HL-60 (cell line): ENCODE data around the gene IL18.

Experiments
- DNase-seq, 2 experiments: peaks; one replicate each; pipeline ENCODE4 v3.0.0-alpha.2; 2010 to 2020; ENCODE audit warnings: low read depth in 1 of 2, low spot score in 1 of 2
- H3K27ac ChIP-seq: fragments of 250-450 bp; sonication (Bioruptor Pico); replicated peaks from 2 replicates; pipeline ENCODE4 v1.5.1; 2020; ENCODE audit warnings: mild to moderate bottlenecking, moderate library complexity
- H3K27me3 ChIP-seq: fragments of 250-450 bp; sonication (Bioruptor Pico); 2 replicates; pipeline ENCODE4 v1.5.1; 2021; ENCODE audit warnings: mild to moderate bottlenecking, moderate library complexity; ENCODE audit not compliant: insufficient read depth, poor library complexity, severe bottlenecking
- H3K4me3 ChIP-seq: replicated peaks from 2 replicates; pipeline ENCODE4 v1.5.1; 2011; ENCODE audit warnings: mild to moderate bottlenecking, control low read depth, low read length; ENCODE audit not compliant: insufficient read depth
- GABPA ChIP-seq: IDR thresholded peaks from 2 replicates; pipeline ENCODE4 v1.6.1; 2012; ENCODE audit warnings: low read depth
- POLR2AphosphoS5 ChIP-seq: IDR thresholded peaks from 2 replicates; pipeline ENCODE4 v1.6.1; 2012; ENCODE audit warnings: low read depth
- SPI1 ChIP-seq: IDR thresholded peaks from 2 replicates; pipeline ENCODE4 v1.6.1; 2012; ENCODE audit warnings: low read depth, mild to moderate bottlenecking, borderline replicate concordance
- TF ChIP-seq, protein P1 (sequence below): IDR thresholded peaks from 2 replicates; pipeline ENCODE4 v1.6.1; 2012; ENCODE audit warnings: low read depth; ENCODE audit not compliant: insufficient replicate concordance
- TF ChIP-seq, protein P2 (sequence below): IDR thresholded peaks from one replicate; pipeline ENCODE4 v1.5.1; 2011; ENCODE audit warnings: low read length, control low read depth, inconsistent platforms; ENCODE audit not compliant: insufficient read depth

IL18 gene

DNA sequence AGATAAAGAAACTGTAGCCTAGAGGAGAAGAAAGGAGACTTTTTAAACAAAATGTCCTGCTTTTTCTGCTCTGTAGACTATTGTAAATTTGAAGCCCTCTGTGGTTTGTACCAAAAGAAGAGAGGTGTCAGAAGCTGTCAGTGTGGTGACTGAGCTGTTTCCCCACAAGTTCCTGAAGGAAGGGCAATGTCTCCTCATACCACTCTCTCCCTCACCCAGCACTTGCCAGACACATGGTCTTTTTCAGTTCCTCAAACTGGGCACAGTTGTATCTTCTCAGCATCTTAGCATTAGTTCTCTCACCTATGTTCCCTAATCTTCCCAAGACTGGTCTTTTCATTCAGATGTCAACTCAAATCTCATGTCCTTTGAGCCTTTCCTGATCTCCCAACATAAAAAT is 15.7 kb upstream of the IL18 start:
- peak in 1 of 2 experiments; percentile 80 for DNase-seq

DNA sequence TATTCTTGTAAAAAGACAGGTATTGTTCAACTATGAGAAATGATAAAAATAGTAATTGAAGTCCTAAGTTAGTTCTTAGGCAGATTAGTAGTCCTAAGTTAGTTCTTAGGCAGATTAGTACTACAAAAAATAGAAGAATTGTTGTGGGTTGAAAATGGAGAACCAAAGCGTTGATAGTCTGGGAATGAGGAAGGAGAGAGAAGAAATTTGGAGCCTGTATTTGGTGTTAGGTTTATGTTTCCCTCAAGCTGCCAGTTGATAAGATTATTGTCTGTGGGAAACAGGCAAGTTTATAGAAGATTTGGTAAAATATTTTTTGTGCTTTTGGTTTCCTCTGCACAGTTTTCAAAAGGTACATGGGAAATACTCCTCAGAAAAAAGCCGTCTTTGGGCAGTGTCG is 15.0 kb upstream of the IL18 start:
- no peak for DNase-seq
- Histone ChIP-seq H3K27me3 (no peaks in the 10 kb centered on the region), H3K4me3 (no peak overlapping the region), H3K27ac (peak overlapping the region; percentile 46)
- no peak for TF ChIP-seq SPI1
- TF ChIP-seq, protein P1, sequence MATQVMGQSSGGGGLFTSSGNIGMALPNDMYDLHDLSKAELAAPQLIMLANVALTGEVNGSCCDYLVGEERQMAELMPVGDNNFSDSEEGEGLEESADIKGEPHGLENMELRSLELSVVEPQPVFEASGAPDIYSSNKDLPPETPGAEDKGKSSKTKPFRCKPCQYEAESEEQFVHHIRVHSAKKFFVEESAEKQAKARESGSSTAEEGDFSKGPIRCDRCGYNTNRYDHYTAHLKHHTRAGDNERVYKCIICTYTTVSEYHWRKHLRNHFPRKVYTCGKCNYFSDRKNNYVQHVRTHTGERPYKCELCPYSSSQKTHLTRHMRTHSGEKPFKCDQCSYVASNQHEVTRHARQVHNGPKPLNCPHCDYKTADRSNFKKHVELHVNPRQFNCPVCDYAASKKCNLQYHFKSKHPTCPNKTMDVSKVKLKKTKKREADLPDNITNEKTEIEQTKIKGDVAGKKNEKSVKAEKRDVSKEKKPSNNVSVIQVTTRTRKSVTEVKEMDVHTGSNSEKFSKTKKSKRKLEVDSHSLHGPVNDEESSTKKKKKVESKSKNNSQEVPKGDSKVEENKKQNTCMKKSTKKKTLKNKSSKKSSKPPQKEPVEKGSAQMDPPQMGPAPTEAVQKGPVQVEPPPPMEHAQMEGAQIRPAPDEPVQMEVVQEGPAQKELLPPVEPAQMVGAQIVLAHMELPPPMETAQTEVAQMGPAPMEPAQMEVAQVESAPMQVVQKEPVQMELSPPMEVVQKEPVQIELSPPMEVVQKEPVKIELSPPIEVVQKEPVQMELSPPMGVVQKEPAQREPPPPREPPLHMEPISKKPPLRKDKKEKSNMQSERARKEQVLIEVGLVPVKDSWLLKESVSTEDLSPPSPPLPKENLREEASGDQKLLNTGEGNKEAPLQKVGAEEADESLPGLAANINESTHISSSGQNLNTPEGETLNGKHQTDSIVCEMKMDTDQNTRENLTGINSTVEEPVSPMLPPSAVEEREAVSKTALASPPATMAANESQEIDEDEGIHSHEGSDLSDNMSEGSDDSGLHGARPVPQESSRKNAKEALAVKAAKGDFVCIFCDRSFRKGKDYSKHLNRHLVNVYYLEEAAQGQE, result no peak
- TF ChIP-seq GABPA, result no peak
- TF ChIP-seq, protein P2, sequence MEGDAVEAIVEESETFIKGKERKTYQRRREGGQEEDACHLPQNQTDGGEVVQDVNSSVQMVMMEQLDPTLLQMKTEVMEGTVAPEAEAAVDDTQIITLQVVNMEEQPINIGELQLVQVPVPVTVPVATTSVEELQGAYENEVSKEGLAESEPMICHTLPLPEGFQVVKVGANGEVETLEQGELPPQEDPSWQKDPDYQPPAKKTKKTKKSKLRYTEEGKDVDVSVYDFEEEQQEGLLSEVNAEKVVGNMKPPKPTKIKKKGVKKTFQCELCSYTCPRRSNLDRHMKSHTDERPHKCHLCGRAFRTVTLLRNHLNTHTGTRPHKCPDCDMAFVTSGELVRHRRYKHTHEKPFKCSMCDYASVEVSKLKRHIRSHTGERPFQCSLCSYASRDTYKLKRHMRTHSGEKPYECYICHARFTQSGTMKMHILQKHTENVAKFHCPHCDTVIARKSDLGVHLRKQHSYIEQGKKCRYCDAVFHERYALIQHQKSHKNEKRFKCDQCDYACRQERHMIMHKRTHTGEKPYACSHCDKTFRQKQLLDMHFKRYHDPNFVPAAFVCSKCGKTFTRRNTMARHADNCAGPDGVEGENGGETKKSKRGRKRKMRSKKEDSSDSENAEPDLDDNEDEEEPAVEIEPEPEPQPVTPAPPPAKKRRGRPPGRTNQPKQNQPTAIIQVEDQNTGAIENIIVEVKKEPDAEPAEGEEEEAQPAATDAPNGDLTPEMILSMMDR, result no peak
- no peak for TF ChIP-seq POLR2AphosphoS5

More for the DNA sequence above, 15.7 kb upstream of the IL18 start:
- no peaks in the 10 kb centered on the region for H3K27me3 ChIP-seq
- H3K27ac ChIP-seq, result peak overlapping the region; percentile 46
- H3K4me3 ChIP-seq, result no peak overlapping the region
- TF ChIP-seq POLR2AphosphoS5 (peak; percentile 28; the same call in 1 of the 2 replicates), SPI1 (peak; percentile 92)
- TF ChIP-seq, protein P1, result no peak

DNA sequence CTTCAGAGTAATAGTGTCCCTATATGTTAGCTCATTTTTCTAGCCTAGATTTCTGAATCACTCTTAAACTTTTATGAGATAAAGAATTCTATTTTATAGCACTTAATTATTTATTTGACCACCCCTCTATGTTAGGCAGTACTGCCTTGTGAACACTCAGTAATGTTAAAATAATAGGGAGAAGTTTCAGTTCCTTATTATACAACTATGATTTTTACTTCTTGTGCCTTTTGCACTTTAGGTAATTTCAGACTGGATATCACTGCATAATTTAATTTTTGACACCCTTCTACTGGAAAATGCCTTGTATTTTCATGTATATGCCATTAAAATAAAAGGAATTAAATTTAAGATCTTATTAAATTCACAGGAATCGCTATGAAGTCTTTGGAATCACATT is 14.5 kb upstream of the IL18 start:
- DNase-seq, result no peak
- TF ChIP-seq, protein P2, result no peak
- TF ChIP-seq, protein P1, result no peak
- TF ChIP-seq GABPA (no peak), SPI1 (no peak), POLR2AphosphoS5 (no peak)

DNA sequence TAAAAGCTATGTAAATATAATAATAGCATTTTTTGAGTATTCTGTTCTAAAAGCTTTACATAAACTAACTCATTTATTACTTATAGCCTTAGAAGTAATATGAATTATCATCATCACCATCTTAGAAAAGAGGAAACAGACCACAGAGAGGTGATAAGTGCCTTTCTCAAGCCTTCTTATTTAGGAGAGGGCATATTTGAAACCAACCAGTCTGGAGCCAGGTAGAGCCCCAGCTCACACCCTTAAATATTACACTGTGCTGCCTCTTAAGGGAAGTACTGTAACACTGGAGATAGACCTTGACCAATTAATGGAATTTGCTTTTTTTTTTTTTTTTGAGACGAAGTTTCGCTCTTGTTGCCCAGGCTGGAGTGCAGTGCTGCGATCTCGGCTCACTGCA is 13.7 kb upstream of the IL18 start:
- H3K27me3 ChIP-seq, result no peaks in the 10 kb centered on the region
- DNase-seq, result no peak
- TF ChIP-seq, protein P1, result no peak
- no peak for TF ChIP-seq GABPA
- no peak for TF ChIP-seq SPI1
- TF ChIP-seq, protein P2, result no peak
- no peak for TF ChIP-seq POLR2AphosphoS5
- no peak overlapping the region for H3K27ac ChIP-seq
- H3K4me3 ChIP-seq, result no peak overlapping the region

More for the DNA sequence above, 14.5 kb upstream of the IL18 start:
- Histone ChIP-seq H3K4me3 (no peak overlapping the region), H3K27ac (peak overlapping the region; percentile 46), H3K27me3 (no peaks in the 10 kb centered on the region)
